ENCODE data around the gene MCUB.
"Not testable (repeated sequence)": the region's sequence is repeated elsewhere in the genome, so short reads cannot be mapped to it uniquely, and the experiment has no call there.

The MCUB gene

DNA sequence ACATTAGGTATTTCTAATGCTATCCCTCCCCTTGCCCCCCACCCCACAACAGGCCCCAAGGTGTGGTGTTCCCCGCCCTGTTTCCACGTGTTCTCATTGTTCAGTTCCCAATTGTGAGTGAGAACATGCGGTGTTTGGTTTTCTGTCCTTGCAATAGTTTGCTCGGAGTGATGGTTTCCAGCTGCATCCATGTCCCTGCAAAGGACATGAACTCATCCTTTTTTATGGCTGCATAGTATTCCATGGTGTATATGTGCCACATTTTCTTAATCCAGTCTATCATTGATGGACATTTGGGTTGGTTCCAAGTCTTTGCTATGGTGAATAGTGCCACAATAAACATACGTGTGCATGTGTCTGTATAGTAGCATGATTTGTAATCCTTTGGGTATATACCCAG, 20.0 kb downstream of the MCUB start:
- not testable (repeated sequence) for DNase-seq

- peak in 1 of 2 donors; percentile 16 for DNase-seq
These were observed 28.1 kb downstream of the MCUB start for GRCh38 chr4:109588176-109588575.

DNA sequence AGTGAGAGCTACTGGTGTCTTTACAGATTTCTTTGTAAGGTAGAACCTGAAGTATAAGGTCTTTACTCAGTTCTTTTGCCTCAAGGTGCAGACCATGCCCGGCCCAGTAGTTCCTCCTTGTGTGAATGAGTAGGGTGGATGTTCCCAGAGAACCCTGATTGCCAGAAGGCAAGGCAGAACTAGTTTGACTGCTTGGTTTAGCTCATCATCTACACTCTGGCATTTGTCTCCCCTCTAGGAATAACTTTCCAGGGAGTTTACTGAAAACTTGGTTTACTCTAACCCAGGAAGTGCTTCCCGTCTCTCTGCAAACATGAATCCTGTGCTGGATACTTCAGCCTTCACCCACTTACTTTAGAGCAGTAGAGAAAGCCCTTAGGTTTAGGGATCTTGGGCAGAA, 29.1 kb downstream of the MCUB start:
- DNase-seq, result no peak

GRCh38 chr4:109589605-109590004, 29.6 kb downstream of the MCUB start:
- no peak for DNase-seq

- DNase-seq, result no peak
These were observed 30.9 kb downstream of the MCUB start for GRCh38 chr4:109590905-109591304.

DNA sequence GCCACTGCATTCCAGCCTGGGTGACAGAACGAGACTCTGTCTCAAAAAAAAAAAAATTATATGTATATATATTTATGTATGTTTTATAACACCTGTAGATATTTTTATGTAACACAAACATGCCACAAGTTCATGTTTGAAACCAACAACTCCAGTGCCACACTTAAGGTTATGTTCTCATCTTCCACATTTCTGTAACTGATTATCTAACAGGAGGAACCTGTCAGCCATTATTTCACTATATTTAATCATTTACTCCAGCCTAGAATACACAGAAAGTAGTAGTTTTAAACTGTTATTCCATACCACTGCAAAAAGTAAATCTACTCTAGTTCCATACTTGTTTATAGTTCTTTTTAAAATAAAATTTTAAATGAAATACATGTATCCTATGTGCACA, 32.3 kb downstream of the MCUB start:
- DNase-seq, result no peak

DNA sequence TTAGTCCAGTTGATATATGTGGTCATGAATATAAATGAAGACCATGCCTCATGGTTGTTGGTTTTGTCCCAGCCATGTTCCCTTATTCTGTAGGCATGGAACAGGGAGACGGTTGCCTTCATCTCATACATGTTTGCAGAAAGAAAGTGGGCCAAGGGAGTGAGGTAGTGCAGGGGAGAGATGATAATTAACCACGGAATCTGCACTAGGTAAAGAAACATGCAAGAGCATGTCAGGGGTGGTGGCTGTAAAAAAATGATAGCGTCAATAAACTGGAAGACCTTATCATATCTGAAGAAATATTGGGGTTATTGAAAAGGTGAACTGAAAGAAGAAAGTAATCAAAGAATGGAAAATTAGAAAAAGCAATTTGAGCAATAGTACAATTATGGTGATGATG, 35.1 kb downstream of the MCUB start:
- not testable (repeated sequence) for DNase-seq

GRCh38 chr4:109596420-109597085, 36.5 kb downstream of the MCUB start:
- not testable (repeated sequence) for DNase-seq

- no peak for DNase-seq
These were observed 39.1 kb downstream of the MCUB start for GRCh38 chr4:109599046-109599652.

DNA sequence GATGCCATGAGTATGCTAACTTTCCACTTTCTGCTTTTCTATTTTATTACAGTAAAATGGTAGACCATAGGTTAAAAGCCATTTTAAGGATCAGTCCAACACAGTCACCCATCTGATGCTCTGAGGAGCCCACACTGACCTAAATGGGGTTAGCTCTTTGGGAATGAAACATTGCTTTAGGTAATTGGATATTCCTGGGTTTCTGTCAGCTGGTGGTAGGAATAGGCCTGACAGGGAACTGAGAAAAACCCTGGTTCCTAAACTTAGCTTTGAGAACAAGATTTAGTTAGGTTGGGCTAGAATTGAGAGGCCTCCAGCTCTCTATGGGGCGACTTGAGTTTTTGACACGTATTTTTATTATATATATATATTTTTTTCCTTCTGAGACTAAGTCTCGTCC, 40.4 kb downstream of the MCUB start:
- no peak for DNase-seq

- DNase-seq, result no peak
These were observed 41.3 kb downstream of the MCUB start for GRCh38 chr4:109601336-109601735.

DNA sequence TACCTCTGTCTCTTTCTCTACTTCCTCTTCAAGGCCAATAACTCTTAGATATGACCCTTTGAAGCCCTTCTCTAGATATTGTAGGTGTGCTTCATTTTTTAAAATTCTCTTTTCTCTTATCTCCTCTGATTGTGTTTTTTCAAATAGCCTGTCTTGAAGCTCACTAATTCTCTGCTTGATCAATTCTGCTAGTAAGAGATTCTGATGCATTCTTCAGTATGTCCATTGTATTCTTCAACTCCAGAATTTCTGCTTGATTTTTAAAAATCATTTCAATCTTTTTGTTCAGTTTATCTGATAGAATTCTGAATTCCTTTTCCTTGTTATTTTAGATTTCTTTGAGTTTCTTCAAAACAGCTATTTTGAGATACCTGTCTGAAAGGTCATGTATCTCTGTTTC, 47.9 kb downstream of the MCUB start:
- no peak for DNase-seq

GRCh38 chr4:109608879-109609278, 48.8 kb downstream of the MCUB start:
- no peak for DNase-seq

DNA sequence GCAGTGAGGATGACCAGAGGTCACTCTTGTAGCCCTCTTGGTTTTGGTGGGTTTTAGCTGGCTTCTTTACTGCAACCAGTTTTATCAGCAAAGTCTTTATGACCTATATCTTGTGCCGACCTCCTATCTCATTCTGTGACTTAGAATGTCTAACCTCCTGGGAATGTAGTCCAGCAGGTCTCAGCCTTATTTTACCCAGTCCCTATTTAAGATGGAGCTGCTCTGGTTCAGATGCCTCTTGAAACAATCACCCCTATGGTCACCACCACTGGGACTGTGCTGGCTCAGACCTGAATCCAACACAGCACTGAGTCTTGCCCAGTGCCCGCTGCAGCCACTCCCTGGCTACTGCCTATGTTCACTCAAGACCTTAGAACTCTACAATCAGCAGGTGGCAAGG, 49.4 kb downstream of the MCUB start:
- no peak for DNase-seq

GRCh38 chr4:109610489-109610888, 50.4 kb downstream of the MCUB start:
- DNase-seq, result no peak

DNA sequence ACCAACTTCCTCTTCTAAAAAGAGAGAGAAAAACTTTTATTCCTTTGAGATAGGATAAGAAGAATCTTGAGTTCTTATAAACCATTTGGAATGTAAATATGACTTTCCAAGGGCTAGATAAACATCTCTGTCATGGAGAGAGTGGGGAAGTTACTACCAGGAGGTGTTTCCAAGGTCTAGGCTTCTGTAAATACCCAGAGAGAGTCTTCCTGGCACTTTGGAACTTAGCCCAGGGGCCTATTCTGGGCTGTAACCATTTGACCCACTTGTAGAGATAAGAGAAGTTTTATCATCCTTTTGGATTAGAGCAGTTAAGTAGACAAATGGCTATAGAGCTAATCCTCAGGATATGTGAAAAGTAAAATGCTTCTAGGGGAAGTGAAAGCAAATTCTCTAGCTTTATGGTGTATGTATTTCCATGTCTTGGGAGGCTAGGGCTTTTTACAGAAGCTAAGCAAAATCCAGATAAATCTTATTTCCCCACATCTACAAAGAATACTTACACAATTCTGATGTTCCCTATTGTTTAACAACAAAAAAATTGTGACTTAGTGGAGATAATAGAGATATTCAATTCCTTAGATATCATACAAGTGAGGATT, 51.1 kb downstream of the MCUB start:
- no peak for DNase-seq

GRCh38 chr4:109614015-109614414, 54.0 kb downstream of the MCUB start:
- DNase-seq, result no peak

DNA sequence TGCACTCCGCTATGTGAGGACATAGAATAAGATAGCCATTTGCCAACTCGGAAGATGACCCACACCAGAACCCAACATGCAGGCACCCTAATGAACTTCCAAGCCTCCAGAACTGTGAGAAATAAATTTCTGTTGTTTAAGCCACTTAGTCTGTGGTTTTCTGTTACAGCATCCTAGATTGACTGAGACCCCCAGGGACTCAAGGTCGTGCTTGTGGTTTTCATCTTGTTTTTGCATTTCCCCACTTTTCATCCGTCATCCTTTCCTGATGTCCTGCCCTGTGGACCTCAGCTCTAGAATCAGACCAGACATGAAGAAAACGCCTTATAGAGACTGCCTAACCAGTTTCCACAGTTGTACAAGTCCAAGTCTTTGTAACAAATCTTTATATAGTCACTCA, 54.4 kb downstream of the MCUB start:
- no peak for DNase-seq

DNA sequence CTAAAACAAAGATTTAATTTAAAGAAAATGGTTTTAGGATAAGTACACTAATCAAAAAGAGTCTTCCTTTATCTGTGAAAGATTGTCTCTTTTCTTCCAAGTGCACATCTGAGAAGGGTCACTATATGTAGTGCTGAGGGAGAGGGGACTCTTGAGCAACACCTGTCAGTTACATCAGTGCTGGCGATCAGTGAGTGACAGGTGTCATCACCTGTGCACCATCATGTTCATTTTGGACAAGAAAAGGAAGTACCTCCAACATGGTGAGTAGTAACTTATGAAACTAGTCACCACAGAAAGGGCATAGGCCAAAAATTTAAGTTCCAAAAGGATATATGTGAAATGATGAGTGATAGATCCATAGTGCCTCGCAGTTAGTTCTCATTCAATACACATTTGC, 55.7 kb downstream of the MCUB start:
- no peak for DNase-seq

DNA sequence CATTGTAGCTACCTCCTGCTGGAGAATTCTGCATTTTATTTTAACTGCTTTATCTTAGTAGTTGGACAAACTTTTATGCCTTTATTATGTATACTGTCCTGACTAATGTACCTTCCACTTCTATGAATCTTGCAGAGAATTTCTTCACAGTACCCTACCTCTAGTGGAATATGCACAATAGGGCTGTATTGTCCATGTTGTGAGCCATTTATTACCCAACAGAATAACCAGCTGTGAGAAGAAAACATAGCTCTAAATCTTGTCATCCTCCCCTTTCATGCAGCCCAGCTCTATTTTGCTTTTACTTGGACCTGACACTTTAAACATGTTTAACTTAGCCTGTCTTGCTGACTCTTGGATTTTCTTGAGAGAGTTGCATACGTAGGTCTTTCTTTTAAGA, 56.2 kb downstream of the MCUB start:
- no peak for DNase-seq

DNA sequence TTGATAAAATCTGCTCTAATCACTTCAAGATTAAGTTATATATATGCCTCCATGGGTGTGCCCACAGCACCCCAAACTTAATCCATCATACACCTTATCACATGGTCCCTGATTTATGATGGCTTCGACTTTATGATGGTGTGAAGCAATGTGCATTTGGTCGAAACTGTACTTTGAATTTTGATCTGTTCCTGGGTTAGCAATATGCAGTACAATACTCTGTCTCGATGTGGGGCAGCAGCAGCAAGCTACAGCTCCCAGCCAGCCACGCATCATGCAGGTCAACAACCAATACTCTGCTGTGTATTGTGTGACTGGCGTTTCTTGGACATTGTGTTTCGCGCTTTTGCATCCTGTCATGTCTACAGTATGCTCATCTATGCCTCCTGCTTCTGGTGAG, 62.6 kb downstream of the MCUB start:
- no peak for DNase-seq

DNA sequence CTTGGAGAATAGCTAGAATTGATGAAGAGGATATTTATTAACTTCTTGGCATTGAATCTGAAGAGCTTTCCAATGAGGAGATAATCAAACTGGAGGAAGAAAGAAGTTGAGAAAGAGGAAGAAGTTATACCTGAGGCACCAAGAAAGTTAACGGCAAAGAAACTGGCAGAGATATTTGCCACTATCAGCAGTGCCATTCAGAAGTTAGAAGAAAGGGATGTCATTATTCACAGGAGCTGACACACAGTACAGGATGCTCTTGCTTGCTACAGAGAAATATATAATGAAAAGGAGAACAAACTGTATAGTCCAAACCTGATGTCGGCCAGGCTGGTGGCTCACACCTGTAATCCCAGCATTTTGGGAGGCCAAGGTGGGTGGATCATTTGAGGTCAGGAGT, 64.5 kb downstream of the MCUB start:
- no peak for DNase-seq

DNA sequence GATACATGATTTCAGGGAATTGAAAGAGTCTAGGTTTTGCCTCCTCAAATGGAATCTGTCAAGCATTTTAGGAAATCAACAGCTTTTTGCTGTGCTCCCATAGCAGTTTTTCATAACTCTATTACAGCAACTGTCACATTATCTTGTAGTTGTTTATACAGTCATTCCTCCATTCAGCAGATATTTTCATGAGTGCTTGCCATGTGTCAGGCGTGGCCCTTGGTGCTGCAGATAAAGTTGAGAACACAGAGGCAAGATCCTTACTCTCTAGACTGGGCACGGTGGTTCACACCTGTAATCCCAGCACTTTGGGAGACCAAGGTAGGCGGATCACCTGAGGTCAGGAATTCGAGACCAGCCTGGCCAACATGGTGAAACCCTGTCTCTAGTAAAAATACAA, 67.3 kb downstream of the MCUB start:
- no peak for DNase-seq

DNA sequence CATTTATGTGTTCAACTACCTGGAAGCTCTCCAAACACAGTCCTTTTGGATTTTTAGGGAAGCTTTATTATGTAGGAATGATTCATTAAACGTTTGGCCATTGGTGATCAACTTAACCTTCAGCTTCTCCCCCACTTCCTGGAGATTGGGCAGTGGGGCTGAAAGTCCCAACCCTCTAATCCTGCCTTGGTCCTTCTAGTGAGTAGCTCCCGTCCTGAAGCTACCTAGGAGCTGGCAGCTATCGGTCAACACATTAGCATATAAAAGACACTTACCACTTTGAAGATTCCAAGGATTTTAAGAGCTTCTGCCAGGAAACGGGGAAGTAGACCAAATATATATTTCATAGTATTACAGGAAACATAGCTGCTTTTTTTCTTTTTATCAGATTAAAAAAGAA, 69.7 kb downstream of the MCUB start:
- DNase-seq, result no peak

Measured in CD4-positive, alpha-beta T cell treated with Interferon alpha-2 for 1 hour (primary cell).